Ammon's horn (tissue), 1 donor: ENCODE data around the gene SSC5D.
"Not testable (repeated sequence)": the region's sequence is repeated elsewhere in the genome, so short reads cannot be mapped to it uniquely, and the experiment has no call there.

Experiments
- DNase-seq: peaks from one replicate; pipeline ENCODE4 v3.0.0-alpha.2; 2016; ENCODE audit warnings: low spot score

SSC5D gene

DNA sequence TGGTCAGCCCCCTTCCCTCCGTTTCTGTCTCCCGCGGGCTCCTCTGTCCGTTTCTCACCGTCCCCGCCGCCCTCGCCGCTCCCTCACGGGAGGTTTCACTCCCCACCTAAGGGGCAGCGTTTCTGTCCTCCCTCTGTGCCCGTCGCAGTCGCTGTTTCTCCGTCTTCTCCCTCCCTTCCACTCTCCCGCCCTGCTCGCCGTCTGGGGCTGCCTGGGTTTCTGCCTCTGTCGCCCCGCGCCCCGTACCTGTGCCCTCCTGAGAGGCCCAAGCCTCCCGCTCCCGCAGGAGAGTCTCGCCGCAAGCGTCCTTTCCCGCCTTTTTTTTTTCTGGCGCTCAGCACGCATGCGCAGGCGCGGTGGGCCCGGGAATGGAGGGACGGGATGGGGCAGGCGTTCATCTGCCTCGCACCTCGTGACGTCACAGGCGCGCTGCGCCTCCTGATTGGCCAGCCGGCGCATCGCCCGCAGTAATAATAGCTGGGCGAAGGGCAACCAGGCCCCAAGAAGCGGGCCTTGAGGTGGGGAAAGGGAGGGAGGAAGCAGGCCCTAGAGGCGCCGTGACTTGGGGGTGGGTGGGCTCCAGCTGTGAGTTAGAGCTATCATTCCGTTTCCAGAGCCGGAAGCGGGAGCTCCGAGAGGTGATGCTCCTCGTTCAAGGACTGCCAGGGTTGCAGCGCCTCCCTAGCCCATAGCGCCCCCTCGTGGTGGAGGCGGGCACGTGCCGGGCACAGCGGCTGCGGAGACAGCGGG lies 15.4 kb downstream of the SSC5D start:
- DNase-seq: peak; percentile 97

DNA sequence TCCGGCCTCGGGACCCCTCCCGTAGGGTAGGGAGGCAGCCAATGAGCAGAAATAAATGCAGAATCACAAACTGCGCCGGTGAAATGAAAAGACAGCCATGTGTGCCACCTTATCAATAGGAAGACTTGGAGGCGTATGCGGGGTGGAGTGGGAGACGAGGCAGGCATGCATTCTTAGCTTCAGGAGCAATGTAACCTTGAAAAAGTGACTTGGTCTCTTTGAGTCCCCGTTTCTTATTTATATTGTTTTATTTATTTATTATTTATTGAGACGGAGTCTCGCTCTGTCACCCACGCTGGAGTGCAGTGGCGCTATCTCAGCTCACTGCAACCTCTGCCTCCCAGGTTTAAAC lies 16.0 kb downstream of the SSC5D start:
- DNase-seq: no peak

- no peak for DNase-seq
Observed at GRCh38 chr19:55504981-55505380, 16.7 kb downstream of the SSC5D start.

- DNase-seq: no peak
Observed at GRCh38 chr19:55508120-55508519, 19.9 kb downstream of the SSC5D start.

GRCh38 chr19:55516878-55517620 lies 28.8 kb downstream of the SSC5D start:
- DNase-seq: peak; percentile 98

- no peak for DNase-seq
Observed at GRCh38 chr19:55519451-55520311, 31.4 kb downstream of the SSC5D start.

DNA sequence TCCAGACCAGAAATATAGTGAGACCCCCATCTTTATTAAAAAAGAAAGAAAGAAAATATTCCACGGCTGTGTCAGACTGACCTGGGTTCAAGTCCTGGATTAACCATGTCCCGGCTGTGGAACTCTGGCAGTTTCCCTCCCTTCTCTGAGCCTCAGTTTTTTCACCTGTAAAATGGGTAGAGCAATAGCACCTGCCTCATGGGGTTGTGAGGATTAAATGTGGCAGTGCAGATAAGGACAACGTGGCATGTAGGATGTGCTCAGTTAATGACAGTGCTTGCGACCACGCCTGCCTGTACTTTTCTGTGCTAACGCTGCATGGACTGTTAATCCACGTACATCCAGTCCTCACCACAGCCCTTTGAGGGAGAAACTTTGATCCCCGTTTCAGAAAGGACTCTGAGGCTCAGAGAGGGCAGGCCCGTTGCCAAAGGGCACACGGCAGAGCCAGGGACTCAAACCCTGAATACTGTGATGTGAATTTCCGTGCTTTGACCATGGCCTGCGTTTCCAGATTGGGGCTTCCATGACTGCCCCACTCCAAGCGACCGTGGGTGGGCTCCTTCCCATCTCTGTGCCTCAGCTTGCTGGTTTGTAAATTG lies 32.6 kb downstream of the SSC5D start:
- no peak for DNase-seq

DNA sequence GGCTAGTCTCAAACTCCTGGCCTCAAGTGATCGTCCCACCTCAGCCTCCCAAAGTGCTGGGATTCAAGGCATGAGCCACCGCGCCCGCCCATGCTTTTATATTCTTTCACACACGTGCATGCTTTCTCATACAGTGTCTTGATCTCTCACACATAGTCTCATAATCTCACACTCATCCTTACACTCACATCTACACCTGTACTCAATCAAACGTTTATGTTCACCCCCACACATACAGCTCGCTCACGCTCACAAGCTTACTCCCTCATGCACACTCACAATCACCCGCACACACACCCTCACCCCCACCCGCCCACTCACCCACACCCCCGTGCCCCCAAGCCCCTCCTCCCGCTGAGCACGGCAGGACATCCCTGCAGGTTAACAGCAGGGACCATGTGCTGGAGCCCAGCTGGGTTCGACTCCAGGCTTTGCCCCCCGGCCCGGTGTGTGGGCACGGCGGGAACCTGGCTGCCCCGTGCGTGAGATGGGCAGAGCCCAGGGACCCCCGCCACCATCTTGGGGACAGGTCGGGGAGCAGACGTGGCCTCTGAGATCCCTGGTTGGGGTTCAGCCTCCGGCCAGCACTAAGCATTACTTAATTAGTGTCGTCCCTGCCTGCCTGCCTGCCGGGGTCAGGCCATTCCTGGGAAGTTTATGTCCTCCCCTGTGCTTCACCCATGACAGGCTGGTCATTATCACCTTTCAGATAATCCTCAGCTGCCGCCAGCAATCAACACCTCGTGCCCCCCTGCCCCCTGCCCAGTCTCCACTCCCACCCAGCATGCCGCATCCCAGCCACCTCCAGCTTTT lies 37.3 kb downstream of the SSC5D start:
- DNase-seq: no peak

GRCh38 chr19:55526216-55527196 lies 38.3 kb downstream of the SSC5D start:
- DNase-seq: peak; percentile 15

GRCh38 chr19:55527197-55528029 lies 39.2 kb downstream of the SSC5D start:
- no peak for DNase-seq

GRCh38 chr19:55528030-55528803 lies 40.0 kb downstream of the SSC5D start:
- peak; percentile 57 for DNase-seq

GRCh38 chr19:55529636-55530234 lies 41.5 kb downstream of the SSC5D start:
- no peak for DNase-seq

- no peak for DNase-seq
Observed at GRCh38 chr19:55530996-55531395, 42.8 kb downstream of the SSC5D start.

- DNase-seq: not testable (repeated sequence)
Observed at GRCh38 chr19:55534280-55534679, 46.0 kb downstream of the SSC5D start.

DNA sequence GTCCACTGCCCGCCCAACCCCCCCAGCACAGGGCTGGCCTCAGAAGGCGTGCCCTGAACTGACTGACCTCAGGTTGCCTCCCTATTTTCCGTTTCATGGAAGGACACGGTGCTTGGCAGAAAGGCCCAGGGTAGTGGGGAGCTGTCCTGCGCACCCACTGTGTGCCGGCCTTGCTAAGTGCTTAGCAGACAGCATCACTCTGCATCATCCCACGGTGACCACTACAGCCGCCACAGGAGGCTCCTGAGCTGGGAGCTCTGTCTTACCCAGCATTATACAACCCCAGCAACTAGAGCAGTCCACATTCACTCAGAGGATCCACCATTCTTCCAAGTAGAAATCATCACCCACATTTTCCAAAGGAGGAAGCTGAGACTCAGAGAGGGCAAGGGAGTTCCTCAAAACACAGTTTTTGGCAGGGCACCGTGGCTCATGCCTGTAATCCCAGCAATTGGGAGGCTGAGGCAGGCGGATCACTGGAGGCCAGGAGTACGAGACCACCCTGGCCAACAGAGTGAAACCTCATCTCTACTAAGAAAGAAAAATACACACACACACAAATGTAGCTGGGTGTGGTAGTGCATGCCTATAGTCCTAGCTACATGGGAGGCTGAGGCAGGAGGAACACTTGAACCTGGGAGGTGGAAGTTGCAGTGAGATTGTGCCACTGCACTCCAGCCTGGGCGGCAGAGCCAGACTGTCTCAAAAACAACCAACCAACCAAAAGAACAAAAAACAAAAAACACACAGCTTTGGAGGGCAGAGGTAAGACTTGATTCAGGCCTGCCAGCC lies 47.1 kb downstream of the SSC5D start:
- DNase-seq: no peak

DNA sequence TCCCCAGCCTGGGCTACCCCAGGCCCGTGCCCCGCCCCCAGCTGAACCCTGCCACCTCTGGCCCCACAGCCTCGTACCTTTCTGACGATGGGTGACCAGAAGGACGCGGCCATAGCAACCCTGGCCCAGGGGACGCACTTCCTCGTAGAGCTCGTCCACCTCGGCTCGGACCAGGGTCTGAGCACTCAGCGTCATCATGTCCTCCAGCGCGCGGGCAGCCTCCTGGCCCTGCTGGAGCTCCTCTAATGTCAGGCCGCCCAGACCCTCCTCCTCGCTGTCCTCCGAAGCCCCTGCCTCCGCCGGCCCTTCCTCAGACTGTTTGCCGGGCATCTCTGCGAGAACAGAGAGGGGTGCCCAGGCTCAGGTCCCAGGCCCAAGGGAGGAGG lies 47.7 kb downstream of the SSC5D start:
- DNase-seq: no peak

- DNase-seq: no peak
Observed at GRCh38 chr19:55536366-55536765, 48.1 kb downstream of the SSC5D start.
